ENCODE measurements around the gene U2SURP.

GRCh38 chr3:143088835-143089234 lies 87.5 kb downstream of the U2SURP start:
- TF ChIP-seq POLR2AphosphoS5 (IDR thresholded peaks at IDR 0.05): no peak
- no peak for TF ChIP-seq CTCF (IDR thresholded peaks at IDR 0.05)
- no peak for TF ChIP-seq EP300 (IDR thresholded peaks at IDR 0.05)
- TF ChIP-seq POLR2A (IDR thresholded peaks at IDR 0.05): no peak

Measured in upper lobe of left lung (tissue), 4 donors.